ENCODE measurements around the gene CSRNP2. TPM values are rescaled to one million over a fixed set of nuclear protein-coding genes. Genes with fewer than 3 reads are reported as not detected.

The CSRNP2 gene
- 25.3 and 38.0 TPM in 2 replicates for total RNA-seq

GRCh38 chr12:51083126-51083833, at the start of gene CSRNP2:
TSS of gene CSRNP2 (minus strand) at chr12:51083596. CDS start at chr12:51076561, 7,035 bp downstream.

GRCh38 chr12:51047655-51048540, 35.5 kb downstream of the CSRNP2 start, which contains the start of gene LETMD1:
TSS of gene LETMD1 (plus strand) at chr12:51048327. CDS start at chr12:51048357, 30 bp downstream.

DNA sequence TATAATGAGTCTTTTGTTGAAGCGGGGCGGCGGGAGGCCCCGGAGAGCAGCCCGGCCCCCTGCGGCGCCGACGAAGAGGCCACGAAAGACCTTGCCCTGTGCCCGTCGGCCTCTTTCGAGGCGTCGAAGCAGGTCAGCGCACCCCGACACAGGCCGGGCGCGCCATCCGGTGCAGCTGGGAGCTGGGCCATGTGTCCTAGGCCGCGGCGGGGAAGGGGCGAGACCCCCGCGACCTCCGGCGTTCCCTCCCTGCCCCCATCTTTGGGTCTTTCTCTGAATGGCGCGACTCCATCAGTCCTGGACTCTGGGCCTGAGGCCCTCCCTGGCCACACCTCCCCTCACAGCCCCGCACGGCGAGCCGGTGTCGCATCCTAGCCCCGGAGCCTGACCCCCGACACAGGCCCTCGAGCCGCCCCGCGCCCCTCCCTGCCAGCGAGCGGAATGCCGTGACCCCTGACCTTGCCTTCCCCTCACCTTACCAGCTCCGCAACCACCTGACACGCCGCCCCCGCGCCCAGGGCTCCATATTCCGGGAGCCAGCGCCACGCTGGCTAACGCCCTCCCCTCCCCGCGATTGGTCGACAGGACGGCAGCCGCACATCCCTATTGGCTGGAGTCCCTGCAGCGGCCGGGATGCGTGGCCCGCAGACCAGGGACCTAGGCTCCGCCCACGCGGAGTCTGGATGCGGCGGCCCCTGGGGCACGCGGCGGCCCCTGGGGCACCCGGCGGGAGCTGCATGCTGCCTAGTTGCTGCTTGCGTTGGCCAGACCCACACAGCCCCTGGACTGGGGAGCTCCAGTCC, 57.4 kb downstream of the CSRNP2 start, which contains the start of gene SLC11A2:
Gene SLC11A2 (minus strand): TSS at position 549 of the 803 bp plus-strand sequence. CDS start 15,656 bp downstream, outside the sequence.

Other genes starting within 250 kb of the CSRNP2 start
- not detected in 2 replicates for gene TMPRSS12, start 240.7 kb downstream of the CSRNP2 start, total RNA-seq
- gene HIGD1C, start 131.1 kb downstream of the CSRNP2 start, total RNA-seq, result not detected in 2 replicates
- gene SLC11A2, start 57.2 kb downstream of the CSRNP2 start, total RNA-seq, result 65.8 and 75.5 TPM in 2 replicates
- gene LETMD1, start 35.3 kb downstream of the CSRNP2 start, total RNA-seq, result 45.8 and 54.7 TPM in 2 replicates
- gene TFCP2, start 89.5 kb upstream of the CSRNP2 start, total RNA-seq, result 10.3 and 21.2 TPM in 2 replicates
- gene POU6F1, start 134.5 kb upstream of the CSRNP2 start, total RNA-seq, result 0.34 and 1.6 TPM in 2 replicates
- 100 and 107 TPM in 2 replicates for gene DAZAP2, start 155.2 kb upstream of the CSRNP2 start, total RNA-seq
- 8.9 and 24.6 TPM in 2 replicates for gene SMAGP, start 186.8 kb upstream of the CSRNP2 start, total RNA-seq
- gene BIN2, start 240.6 kb upstream of the CSRNP2 start, total RNA-seq, result not detected in 2 replicates